ENCODE results near the gene CD99.

DNA sequence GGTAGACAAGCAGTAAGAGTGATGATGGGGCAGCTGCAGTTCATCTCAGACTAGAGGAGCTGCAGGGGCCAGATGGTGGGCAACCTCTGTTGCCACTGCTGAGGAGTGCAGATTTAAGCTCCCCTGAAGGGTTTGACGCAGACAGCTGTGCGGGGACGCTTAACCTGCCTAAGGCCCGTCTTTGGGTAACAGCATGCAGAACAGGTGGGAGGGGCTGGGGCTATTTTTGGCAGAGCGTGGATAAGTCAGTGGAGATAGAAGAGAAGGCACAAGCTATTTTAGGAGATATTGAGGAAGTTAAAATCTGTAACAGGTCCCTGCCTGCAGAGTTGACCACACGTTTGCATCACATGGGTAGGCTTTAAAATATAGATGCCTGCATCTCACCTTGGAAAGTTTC is 10.5 kb downstream of the CD99 start:
- TF ChIP-seq, protein P1, sequence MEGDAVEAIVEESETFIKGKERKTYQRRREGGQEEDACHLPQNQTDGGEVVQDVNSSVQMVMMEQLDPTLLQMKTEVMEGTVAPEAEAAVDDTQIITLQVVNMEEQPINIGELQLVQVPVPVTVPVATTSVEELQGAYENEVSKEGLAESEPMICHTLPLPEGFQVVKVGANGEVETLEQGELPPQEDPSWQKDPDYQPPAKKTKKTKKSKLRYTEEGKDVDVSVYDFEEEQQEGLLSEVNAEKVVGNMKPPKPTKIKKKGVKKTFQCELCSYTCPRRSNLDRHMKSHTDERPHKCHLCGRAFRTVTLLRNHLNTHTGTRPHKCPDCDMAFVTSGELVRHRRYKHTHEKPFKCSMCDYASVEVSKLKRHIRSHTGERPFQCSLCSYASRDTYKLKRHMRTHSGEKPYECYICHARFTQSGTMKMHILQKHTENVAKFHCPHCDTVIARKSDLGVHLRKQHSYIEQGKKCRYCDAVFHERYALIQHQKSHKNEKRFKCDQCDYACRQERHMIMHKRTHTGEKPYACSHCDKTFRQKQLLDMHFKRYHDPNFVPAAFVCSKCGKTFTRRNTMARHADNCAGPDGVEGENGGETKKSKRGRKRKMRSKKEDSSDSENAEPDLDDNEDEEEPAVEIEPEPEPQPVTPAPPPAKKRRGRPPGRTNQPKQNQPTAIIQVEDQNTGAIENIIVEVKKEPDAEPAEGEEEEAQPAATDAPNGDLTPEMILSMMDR (IDR thresholded peaks at IDR 0.05) = no peak
- no peak for TF ChIP-seq POLR2A (IDR thresholded peaks at IDR 0.05)

Measured in adrenal gland (tissue), 5 donors.